Memory B cell (primary cell): ENCODE results near the gene TMEM69.
"Not testable (repeated sequence)": the region's sequence is repeated elsewhere in the genome, so short reads cannot be mapped to it uniquely, and the experiment has no call there.

ENCODE experiments used
- ATAC-seq: fragments of 150-1000 bp; cut with Tn5 transposase; 2 replicates; pipeline ENCODE4 v1.10.0; 2021; ENCODE audit warnings: low read depth, mild to moderate bottlenecking, moderate library complexity
- DNase-seq, 2 donors: peaks; one replicate each; pipeline ENCODE4 v3.0.0; 2022; ENCODE audit warnings: low spot score in 2 of 2
- H3K27ac Mint-ChIP-seq: one replicate; pipeline ENCODE4 v1.8.0; 2022; ENCODE audit warnings: mild to moderate bottlenecking, moderate library complexity, mixed read lengths
- H3K27me3 Mint-ChIP-seq: one replicate; pipeline ENCODE4 v1.8.0; 2022; ENCODE audit warnings: mixed read lengths
- H3K36me3 Mint-ChIP-seq: one replicate; pipeline ENCODE4 v1.8.0; 2022; ENCODE audit warnings: mild to moderate bottlenecking, mixed read lengths
- H3K4me1 Mint-ChIP-seq: one replicate; pipeline ENCODE4 v1.8.0; 2022; ENCODE audit warnings: mixed read lengths
- H3K4me3 Mint-ChIP-seq: one replicate; pipeline ENCODE4 v1.8.0; 2022; ENCODE audit warnings: mild to moderate bottlenecking, moderate library complexity, mixed read lengths
- H3K9me3 Mint-ChIP-seq: one replicate; pipeline ENCODE4 v1.8.0; 2022; ENCODE audit warnings: mixed read lengths

TMEM69 gene

DNA sequence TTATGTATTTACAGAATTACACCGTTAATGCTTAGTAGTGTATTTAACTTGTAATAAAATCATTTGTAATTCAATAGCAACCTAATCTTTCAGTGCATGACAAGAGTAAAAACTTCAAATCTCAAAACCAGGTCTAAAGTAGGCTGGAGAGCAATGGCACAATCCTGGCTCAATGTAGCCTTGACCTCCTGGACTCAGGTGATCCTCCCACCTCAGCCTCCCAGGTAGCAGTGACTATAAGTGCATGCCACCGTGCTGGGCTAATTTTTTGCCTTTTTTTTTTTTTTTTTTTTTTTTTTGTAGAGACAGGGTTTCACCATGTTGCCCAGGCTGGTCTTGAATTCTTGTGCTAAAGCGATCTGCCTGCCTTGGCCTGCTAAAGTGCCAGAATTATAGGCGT is 51.2 kb downstream of the TMEM69 start:
- Mint-ChIP-seq H3K4me1 (peaks cover 5% of the 10 kb centered on the region), H3K27ac (no peak overlapping the region), H3K9me3 (no peaks in the 10 kb centered on the region), H3K4me3 (no peak overlapping the region), H3K27me3 (no peaks in the 10 kb centered on the region), H3K36me3 (peaks cover 17% of the 10 kb centered on the region)
- no peak for ATAC-seq
- DNase-seq, result no peak

DNA sequence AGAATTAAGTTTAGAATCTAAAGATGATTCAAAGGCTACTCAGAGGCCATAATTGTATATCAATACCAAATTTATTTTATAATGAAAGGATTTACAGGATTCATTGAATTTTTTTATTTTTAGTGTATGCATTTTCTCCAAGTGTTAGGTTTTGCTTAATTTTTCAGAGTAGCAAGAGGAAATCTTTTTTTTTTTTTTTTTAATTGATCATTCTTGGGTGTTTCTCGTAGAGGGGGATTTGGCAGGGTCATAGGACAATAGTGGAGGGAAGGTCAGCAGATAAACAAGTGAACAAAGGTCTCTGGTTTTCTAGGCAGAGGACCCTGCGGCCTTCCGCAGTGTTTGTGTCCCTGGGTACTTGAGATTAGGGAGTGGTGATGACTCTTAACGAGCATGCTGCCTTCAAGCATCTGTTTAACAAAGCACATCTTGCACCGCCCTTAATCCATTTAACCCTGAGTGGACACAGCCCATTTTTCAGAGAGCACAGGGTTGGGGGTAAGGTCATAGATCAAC is 51.7 kb downstream of the TMEM69 start:
- H3K36me3 Mint-ChIP-seq, result peaks cover 18% of the 10 kb centered on the region
- not testable (repeated sequence) for H3K27me3 Mint-ChIP-seq, DNase-seq, H3K9me3 Mint-ChIP-seq, H3K27ac Mint-ChIP-seq, H3K4me3 Mint-ChIP-seq, H3K4me1 Mint-ChIP-seq, ATAC-seq
